Left kidney (tissue), 8 donors: ENCODE data around the gene ZBTB40. TPM values are rescaled to one million over a fixed set of nuclear protein-coding genes. Genes with fewer than 3 reads are reported as not detected.

ENCODE experiments used
- DNase-seq: peaks from one replicate; pipeline ENCODE4 v3.0.0-alpha.2; 2013
- long read RNA-seq, 8 donors: transcript quantifications; one replicate each; lab custom pipeline, GENCODE V29; 2026
- polyA plus RNA-seq: library from polyadenylated mRNA; unstranded; fragments of 120-200 nt; gene quantifications from one replicate; pipeline ENCODE4 v1.2.1, GENCODE V29; 2013; ENCODE audit not compliant: insufficient read length

ZBTB40 gene, protein sequence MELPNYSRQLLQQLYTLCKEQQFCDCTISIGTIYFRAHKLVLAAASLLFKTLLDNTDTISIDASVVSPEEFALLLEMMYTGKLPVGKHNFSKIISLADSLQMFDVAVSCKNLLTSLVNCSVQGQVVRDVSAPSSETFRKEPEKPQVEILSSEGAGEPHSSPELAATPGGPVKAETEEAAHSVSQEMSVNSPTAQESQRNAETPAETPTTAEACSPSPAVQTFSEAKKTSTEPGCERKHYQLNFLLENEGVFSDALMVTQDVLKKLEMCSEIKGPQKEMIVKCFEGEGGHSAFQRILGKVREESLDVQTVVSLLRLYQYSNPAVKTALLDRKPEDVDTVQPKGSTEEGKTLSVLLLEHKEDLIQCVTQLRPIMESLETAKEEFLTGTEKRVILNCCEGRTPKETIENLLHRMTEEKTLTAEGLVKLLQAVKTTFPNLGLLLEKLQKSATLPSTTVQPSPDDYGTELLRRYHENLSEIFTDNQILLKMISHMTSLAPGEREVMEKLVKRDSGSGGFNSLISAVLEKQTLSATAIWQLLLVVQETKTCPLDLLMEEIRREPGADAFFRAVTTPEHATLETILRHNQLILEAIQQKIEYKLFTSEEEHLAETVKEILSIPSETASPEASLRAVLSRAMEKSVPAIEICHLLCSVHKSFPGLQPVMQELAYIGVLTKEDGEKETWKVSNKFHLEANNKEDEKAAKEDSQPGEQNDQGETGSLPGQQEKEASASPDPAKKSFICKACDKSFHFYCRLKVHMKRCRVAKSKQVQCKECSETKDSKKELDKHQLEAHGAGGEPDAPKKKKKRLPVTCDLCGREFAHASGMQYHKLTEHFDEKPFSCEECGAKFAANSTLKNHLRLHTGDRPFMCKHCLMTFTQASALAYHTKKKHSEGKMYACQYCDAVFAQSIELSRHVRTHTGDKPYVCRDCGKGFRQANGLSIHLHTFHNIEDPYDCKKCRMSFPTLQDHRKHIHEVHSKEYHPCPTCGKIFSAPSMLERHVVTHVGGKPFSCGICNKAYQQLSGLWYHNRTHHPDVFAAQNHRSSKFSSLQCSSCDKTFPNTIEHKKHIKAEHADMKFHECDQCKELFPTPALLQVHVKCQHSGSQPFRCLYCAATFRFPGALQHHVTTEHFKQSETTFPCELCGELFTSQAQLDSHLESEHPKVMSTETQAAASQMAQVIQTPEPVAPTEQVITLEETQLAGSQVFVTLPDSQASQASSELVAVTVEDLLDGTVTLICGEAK
- polyA plus RNA-seq, result 25.3 TPM
- long read RNA-seq, donor 1, result 0 reads
- long read RNA-seq, donor 2, full-length matches to known transcripts, result 2 of 2 reads
- long read RNA-seq, donor 2, partial matches to known transcripts, result 0 of 2 reads
- long read RNA-seq, donor 2, other reads (novel, unspliced or antisense), result 0 of 2 reads
- long read RNA-seq, donor 3, partial matches to known transcripts, result 6 of 6 reads
- long read RNA-seq, donor 3, other reads (novel, unspliced or antisense), result 0 of 6 reads
- long read RNA-seq, donor 4, result 0 reads
- long read RNA-seq, donor 5, result 0 reads
- long read RNA-seq, donor 6, full-length matches to known transcripts, result 2 of 2 reads
- long read RNA-seq, donor 6, partial matches to known transcripts, result 0 of 2 reads
- long read RNA-seq, donor 6, other reads (novel, unspliced or antisense), result 0 of 2 reads
- long read RNA-seq, donor 7, partial matches to known transcripts, result 8 of 8 reads
- long read RNA-seq, donor 7, other reads (novel, unspliced or antisense), result 0 of 8 reads
- long read RNA-seq, donor 8, result 0 reads

DNA sequence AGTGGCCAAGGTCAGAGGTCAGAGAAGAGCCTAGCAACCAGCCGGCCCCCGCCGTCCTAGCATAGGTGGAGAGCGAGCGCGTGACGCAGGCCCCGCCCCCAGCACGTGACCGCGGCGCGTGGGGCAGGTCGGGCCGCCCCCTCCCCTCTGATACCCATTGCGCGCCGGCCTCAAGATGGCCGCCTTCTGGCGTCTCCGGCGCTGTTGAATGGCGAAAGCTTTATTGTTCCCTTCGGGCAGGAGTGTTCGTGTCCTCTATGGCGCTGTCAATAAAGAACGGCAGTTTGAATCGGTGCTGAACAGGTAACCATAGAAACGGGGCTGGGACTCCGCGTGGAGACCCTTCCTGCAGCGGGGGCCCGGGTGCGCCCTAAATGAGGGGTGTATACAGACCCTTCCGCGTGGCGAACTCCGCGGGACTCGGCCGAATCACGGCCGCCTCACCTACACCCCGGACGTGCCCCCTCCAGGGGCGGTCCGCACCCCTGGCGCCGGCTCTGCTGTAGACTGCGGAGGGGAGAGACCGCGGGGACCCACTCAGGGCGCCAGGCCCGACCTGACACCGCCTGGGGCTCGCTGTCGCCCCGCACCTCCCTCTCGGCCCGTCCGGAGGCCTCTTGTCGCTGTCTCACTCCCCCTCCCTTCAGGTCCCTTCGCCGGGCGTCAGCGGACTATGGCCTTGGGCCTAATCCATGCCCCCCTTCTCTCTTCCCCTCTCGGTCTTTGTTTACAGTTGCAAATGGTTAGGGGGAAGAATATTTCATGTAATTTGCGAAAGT is at the start of gene ZBTB40:
Gene ZBTB40 (plus strand): TSS at position 150 of the 779 bp plus-strand sequence. CDS start 38,098 bp downstream, outside the sequence.
- DNase-seq, result peak; percentile 97

GRCh38 chr1:22402356-22403053 is 49.1 kb upstream of the ZBTB40 start:
- DNase-seq, result no peak

DNA sequence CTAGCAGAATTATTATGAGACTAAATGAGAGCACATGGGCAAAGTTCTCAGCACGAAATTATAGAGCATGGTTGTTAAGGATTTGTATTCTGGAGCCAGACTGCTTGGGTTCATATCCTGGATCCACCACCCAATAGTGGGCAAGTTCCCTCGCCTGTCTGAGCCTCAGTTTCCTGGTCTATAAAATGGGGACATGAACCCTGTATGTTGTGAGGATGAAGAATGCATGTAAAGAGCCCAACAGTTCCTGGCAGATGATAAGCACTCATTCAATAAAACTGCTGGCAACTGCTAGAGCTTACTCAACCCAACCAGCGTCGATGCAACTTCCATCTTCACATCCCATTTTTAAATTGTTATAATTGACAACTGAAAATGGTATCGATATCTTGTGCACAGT is 47.2 kb upstream of the ZBTB40 start:
- no peak for DNase-seq

GRCh38 chr1:22406722-22407495 is 44.7 kb upstream of the ZBTB40 start:
- DNase-seq, result no peak

GRCh38 chr1:22408230-22408629 is 43.4 kb upstream of the ZBTB40 start:
- no peak for DNase-seq

GRCh38 chr1:22410401-22410800 is 41.2 kb upstream of the ZBTB40 start:
- DNase-seq, result no peak

GRCh38 chr1:22410928-22411495 is 40.6 kb upstream of the ZBTB40 start:
- no peak for DNase-seq

- DNase-seq, result no peak
These were observed 40.1 kb upstream of the ZBTB40 start for GRCh38 chr1:22411589-22411988.

GRCh38 chr1:22412932-22413727 is 38.5 kb upstream of the ZBTB40 start:
- DNase-seq, result no peak

DNA sequence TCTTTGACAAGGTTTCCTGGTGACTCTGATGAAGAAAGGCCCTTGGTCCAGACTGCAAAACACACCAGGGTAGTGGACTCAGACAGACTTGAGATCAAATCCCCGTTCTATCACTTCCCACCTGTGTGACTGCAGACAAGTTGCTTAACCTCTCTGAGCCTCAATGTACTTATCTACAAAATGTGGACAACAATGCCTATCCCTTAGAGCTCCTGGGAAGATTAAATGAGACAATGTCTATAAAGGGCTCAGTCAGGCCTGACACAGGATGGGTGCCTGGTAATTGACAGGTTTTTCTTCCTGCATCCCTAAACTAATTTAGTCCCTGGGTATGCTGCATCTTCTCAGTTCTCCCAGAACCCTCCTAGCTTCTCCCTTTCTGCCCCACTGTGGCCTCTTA is 37.9 kb upstream of the ZBTB40 start:
- DNase-seq, result no peak

GRCh38 chr1:22414244-22414751 is 37.4 kb upstream of the ZBTB40 start:
- DNase-seq, result peak; percentile 74

- DNase-seq, result no peak
These were observed 36.2 kb upstream of the ZBTB40 start for GRCh38 chr1:22415489-22415888.

DNA sequence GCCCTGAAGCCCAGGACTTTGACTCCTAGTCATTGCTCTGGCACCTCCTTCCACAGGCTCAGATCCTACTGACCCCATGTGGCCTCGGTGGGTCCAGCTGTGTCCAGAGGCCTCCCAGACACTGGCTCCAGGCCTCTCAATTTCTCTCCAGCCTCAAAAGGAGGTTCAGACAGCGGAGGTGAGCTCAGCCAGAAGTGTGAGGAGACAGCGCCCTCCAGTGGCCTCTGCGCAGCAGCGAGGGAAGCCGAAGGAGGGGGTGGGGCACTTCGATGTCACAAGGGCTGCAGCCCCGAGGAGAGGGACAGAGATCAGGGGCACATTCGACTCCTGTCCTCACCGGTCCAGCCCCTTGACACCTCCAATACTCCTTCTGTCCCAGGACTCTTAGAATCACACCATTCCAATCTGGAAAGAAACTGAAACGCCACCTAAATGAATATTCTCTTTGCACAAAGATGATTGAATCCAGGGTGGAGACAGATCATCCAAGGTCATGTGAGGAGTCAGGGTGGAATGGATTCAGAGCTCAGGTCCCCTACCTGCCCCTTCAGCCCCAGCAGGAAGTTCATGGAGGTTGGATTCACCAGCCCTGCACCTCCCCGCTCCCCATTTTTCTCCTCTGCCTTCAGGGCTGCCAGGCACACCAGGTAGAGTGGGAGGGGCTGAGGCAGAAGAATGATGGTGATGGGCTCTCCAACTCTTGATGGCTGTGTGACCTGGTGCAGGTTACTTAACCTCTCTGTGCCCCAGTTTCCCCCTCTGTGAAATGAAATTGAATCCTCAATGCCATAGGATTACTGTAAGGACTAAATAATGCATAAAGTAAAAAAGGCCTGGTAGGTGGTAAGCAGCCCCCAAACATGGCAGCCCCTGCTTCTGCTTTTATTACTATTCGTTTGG is 34.8 kb upstream of the ZBTB40 start:
- DNase-seq, result peak; percentile 83

- no peak for DNase-seq
These were observed 34.2 kb upstream of the ZBTB40 start for GRCh38 chr1:22417466-22417865.

DNA sequence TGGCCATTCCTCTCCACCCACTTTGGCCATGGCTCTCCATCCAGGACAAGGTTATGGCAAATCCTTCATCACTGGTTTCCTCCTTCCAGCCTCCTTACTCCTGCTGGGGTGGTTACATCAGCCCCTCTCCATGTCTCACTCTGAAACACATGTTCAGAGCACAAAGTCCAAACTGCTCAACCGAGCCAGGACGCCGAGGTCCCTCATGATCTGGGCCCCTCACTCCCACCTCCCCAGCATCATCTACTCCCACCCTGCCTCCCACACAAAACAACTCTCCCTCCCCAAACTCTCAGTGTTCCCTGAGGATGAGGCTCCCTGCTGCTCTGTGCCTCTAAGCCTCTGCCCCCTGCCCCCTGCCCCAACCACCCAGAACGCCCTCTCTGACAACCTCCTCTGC is 33.3 kb upstream of the ZBTB40 start:
- no peak for DNase-seq

DNA sequence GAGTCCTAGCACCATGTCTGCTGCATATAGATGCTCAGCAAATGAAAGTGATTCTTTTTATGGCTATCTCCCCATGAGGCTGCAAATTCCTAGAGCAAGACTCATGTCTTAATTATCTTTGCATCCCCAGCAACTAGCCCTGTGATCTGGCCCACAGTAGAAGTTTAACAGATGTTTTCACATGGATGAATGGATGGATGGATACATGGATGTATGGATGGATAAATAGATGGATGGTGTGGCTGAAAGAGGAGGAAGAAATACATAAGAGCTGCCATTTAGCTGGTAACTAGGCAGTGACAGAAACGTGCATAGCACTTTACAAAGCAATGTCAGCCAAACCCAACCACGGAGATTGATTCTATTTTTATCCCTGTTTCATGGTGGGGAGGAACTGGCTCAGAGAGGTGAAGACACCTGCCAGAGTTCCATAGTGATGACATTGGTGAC is 32.7 kb upstream of the ZBTB40 start:
- DNase-seq, result no peak
